ENCODE results near the gene PLEKHA1. TPM values are rescaled to one million over a fixed set of nuclear protein-coding genes. Genes with fewer than 3 reads are reported as not detected.

Gene PLEKHA1
- total and polyA plus RNA-seq, 2 of the 13 experiments (the other 11 are each of a cell fraction or from before 2014, with no cell fraction given), result 32.2 to 53.3 TPM

GRCh38 chr10:122327237-122328206 is 47.0 kb upstream of the PLEKHA1 start:
- CTCF ChIA-PET (ENCODE audit: low intra/inter-chr PET ratio, low total read pairs), result no interaction called here
- BruUV-seq (replicated peaks), result no TSS peak
- TF ChIP-seq, protein P1, sequence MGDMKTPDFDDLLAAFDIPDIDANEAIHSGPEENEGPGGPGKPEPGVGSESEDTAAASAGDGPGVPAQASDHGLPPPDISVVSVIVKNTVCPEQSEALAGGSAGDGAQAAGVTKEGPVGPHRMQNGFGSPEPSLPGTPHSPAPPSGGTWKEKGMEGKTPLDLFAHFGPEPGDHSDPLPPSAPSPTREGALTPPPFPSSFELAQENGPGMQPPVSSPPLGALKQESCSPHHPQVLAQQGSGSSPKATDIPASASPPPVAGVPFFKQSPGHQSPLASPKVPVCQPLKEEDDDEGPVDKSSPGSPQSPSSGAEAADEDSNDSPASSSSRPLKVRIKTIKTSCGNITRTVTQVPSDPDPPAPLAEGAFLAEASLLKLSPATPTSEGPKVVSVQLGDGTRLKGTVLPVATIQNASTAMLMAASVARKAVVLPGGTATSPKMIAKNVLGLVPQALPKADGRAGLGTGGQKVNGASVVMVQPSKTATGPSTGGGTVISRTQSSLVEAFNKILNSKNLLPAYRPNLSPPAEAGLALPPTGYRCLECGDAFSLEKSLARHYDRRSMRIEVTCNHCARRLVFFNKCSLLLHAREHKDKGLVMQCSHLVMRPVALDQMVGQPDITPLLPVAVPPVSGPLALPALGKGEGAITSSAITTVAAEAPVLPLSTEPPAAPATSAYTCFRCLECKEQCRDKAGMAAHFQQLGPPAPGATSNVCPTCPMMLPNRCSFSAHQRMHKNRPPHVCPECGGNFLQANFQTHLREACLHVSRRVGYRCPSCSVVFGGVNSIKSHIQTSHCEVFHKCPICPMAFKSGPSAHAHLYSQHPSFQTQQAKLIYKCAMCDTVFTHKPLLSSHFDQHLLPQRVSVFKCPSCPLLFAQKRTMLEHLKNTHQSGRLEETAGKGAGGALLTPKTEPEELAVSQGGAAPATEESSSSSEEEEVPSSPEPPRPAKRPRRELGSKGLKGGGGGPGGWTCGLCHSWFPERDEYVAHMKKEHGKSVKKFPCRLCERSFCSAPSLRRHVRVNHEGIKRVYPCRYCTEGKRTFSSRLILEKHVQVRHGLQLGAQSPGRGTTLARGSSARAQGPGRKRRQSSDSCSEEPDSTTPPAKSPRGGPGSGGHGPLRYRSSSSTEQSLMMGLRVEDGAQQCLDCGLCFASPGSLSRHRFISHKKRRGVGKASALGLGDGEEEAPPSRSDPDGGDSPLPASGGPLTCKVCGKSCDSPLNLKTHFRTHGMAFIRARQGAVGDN (CRISPR knock-in tag; IDR thresholded peaks at IDR 0.05), result peak; percentile 59
- TF ChIP-seq POLR2AphosphoS5 (IDR thresholded peaks at IDR 0.05; ENCODE audit: low read depth, low read length), result no peak
- no peak for TF ChIP-seq MTERF4 (CRISPR knock-in tag; IDR thresholded peaks at IDR 0.05)
- TF ChIP-seq STAT5B (CRISPR knock-in tag; IDR thresholded peaks at IDR 0.05), result no peak
- no peak for TF ChIP-seq ZNF660 (CRISPR knock-in tag; IDR thresholded peaks at IDR 0.05; ENCODE audit: borderline replicate concordance, low read depth)
- no peak for TF ChIP-seq SOX6 (IDR thresholded peaks at IDR 0.05)
- no peak for TF ChIP-seq SOX6 (CRISPR knock-in tag; IDR thresholded peaks at IDR 0.05)
- TF ChIP-seq HIC2 (CRISPR knock-in tag; IDR thresholded peaks at IDR 0.05; ENCODE audit: low read depth), result no peak
- no peak for TF ChIP-seq MAF1 (CRISPR knock-in tag; IDR thresholded peaks at IDR 0.05; ENCODE audit: borderline replicate concordance)
- no peak for TF ChIP-seq ZNF543 (CRISPR knock-in tag; IDR thresholded peaks at IDR 0.05)
- TF ChIP-seq FOSL2 (CRISPR knock-in tag; IDR thresholded peaks at IDR 0.05), result peak; percentile 52
- TF ChIP-seq PLRG1 (conservative IDR thresholded peaks at IDR 0.05), result no peak
- TF ChIP-seq KDM5B (CRISPR knock-in tag; IDR thresholded peaks at IDR 0.05; ENCODE audit: borderline replicate concordance), result 0 out of 2 replicates have a peak, but pooled peaks have one; percentile 31
- no peak for TF ChIP-seq TARDBP (CRISPR knock-in tag; IDR thresholded peaks at IDR 0.05)
- no peak for TF ChIP-seq CC2D1A (CRISPR knock-in tag; IDR thresholded peaks at IDR 0.05)
- TF ChIP-seq ZSCAN25 (CRISPR knock-in tag; IDR thresholded peaks at IDR 0.05), result no peak
- no peak for TF ChIP-seq ZNF33A (CRISPR knock-in tag; IDR thresholded peaks at IDR 0.05; ENCODE audit: borderline replicate concordance)

More at GRCh38 chr10:122327237-122328206, 47.0 kb upstream of the PLEKHA1 start:
- H3K9me3 ChIP-seq (ENCODE audit: low read length), result no peaks in the 10 kb centered on the region
- POLR2A ChIA-PET, result interaction anchor here (0.7 to 7.6 kb wide), 6 partner anchors 17 to 44 kb away, joined by 3 to 141 read pairs (median 4); no protein-coding TSS in a partner anchor
- DNase-seq (ENCODE audit: low spot score) (no peak), FAIRE-seq (no peak), ATAC-seq (no peak)
- no peak overlapping the region for H3K9ac ChIP-seq (ENCODE audit: insufficient read depth, low read depth, low read length)
- in situ Hi-C loops (cut with HindIII; ENCODE audit: extremely low pct_ligation_motif_present, low pct_unique_long_range_greater_than_20kb) (no loop called here), intact Hi-C loops (cut with micrococcal nuclease; ENCODE audit: unreplicated experiment) (no loop called here)
- H3K27me3 ChIP-seq (ENCODE audit: control insufficient read depth in 1 of 2, insufficient read depth in 2 of 2, low read length in 2 of 2), result no peaks in the 10 kb centered on the region
- H3K27ac ChIP-seq (ENCODE audit: extremely low read length, insufficient read depth, low read length), result no peak overlapping the region
- H2AFZ ChIP-seq (ENCODE audit: low read length), result no peak overlapping the region
- no peak overlapping the region for H3K4me3 ChIP-seq (replicated peaks in 1 of 3; ENCODE audit: insufficient read depth in 1 of 3, low read depth in 2 of 3, low read length in 3 of 3)
- H3K79me2 ChIP-seq (ENCODE audit: insufficient read depth, low read length), result peaks cover 6% of the 10 kb centered on the region
- no peaks in the 10 kb centered on the region for H3K36me3 ChIP-seq (replicated peaks in 1 of 2; ENCODE audit: control insufficient read depth in 1 of 2, insufficient read depth in 2 of 2, low read length in 2 of 2)
- H3K4me2 ChIP-seq (ENCODE audit: low read depth, low read length), result no peak overlapping the region
- 93% methylated on average over 13 of the region's 16 CpGs for WGBS (ENCODE audit: low lambda C conversion rate)
- no peaks in the 10 kb centered on the region for H4K20me1 ChIP-seq (ENCODE audit: insufficient read depth, low read length)
- H3K4me1 ChIP-seq (ENCODE audit: insufficient read depth, low read length), result peaks cover 49% of the 10 kb centered on the region
